HG02571 (cell line): Measurements from ENCODE around the gene ZNF414.
"Not testable (repeated sequence)": the region's sequence is repeated elsewhere in the genome, so short reads cannot be mapped to it uniquely, and the experiment has no call there.

ENCODE experiments used
- ATAC-seq: cut with Tn5 transposase; IDR thresholded peaks from one replicate; pipeline ENCODE4 v1.9.1; 2021; ENCODE audit warnings: mild to moderate bottlenecking, moderate library complexity; ENCODE audit not compliant: unreplicated experiment

Gene ZNF414

DNA sequence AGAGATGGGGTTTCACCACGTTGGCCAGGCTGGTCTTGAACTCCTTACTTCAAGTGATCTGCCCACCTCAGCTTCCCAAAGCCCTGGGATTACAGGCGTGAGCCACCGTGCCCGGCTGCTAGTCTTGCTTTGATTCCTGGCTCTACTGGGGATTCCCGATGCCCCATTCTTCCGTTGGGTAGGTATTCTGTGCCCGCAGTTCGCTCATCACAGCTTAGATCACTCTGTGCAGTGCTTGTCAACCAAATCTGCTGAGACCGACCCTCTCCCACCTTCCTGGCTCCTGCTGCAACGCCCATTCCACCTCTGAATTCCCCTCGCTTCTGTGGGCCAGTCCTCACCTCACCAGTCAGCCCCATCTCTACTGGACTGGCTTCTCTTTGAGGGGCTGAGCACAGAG, 4.6 kb upstream of the ZNF414 start:
- ATAC-seq: no peak

DNA sequence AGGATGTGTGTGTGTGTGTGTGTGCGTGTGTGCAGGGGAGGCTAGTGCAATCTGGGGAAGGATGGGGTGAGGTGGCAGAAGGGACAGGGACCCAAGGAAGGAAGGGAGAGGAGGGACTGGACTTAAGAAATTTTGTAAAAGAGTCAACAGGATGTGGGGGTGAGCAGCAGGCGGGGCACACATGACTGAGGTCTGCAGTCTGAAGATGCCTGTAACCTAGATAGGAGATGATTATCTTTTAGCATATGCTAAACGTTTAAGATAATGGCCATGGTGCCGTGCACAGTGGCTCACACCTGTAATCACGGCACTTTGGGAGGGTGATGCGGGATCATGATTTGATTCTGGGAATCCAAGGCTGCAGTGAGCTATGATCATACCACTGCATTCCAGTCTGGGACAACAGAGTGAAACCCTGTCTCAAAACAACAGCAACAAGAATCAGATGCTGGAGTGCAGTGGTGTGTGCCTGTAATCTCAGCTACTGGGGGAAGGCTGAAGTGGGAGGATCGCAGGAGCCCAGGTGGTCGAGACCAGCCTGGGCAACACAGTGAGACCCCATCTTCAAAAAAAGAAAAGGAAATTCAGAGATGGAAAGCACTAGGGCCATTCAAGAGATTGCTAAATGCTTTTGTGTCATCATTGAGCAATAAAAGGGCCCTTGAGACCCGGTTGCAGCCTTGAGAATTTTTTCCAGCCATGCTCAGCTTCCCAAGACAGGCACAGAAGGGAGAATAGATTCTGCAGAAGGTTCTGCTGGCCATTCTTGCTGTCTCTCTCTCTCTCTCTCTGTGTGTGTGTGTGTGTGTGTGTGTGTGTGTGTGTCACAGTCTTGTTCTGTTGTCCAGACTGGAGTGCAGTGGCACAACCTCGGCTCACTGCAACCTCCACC, 3.8 kb upstream of the ZNF414 start:
- no peak for ATAC-seq

DNA sequence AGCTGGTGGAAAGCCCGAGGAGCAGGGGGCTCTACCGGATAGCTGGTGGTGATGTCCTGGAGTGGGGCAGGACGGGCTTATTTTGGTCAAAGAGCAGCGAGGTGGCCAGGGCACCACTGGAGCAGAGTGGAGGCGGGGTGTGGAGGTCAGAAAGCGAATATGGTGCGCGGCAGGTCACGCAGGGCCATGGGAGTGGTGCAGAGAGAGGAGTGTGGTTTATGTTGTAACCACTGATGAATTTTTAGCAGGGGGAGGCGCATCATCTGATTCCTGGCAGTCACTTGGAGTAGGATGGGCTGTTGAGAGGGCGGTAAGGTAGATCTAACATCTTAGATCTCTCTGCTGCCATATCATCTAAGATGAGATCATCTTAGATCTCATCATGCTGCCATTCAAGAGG, 1.4 kb upstream of the ZNF414 start:
- no peak for ATAC-seq

DNA sequence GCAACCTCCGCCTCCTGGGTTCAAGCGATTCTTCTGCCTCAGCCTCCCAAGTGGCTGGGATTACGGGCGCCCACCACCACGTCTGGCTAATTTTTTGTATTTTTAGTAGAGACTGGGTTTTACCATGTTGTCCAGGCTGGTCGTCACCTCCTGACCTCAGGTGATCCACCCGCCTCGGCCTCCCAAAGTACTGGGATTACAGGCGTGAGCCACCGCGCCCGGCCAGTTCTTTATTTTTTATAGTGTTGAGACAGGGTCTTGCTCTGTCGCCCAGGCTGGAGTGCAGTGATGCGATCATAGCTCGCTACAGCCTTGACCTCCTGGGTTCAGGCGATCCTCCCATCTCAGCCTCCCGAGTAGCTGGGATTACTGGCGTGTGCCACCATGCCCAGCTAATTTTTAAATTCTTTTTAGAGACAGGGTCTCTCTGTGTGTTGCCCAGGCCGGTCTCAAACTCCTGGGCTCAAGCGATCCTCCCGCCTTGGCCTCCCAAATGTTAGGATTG, 590 bp upstream of the ZNF414 start:
- not testable (repeated sequence) for ATAC-seq

DNA sequence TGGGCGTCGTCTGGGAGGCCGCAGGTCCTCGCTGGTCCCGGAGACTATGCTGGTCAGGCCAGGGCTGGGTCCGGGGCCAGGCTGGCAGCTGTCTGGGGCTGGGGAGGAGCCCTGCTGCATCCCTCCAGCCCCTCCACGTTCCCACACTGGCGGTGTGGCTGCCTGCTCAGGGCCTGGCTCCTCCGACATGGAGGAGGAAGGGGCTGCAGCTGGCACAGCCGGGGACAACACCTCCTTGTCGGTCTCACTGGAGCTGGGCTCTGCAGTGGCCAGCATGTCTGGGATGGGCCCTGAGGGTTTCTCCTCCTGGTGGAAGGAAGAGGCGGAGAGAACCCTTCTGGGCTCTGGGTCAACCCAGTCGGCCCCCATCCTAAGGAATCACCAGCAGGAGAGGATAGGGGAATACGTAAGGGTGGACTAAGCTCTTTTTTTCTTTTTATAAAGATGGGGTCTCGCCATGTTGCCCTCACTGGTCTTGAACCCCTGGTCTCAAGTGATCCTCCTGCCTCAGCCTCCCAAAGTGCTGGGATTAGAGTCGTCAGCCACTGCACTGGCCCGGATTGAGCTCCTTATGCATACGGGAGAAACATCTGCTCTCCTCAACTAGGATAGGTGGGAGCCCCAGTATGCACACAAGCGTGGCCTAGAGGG, 806 bp downstream of the ZNF414 start:
- no peak for ATAC-seq

DNA sequence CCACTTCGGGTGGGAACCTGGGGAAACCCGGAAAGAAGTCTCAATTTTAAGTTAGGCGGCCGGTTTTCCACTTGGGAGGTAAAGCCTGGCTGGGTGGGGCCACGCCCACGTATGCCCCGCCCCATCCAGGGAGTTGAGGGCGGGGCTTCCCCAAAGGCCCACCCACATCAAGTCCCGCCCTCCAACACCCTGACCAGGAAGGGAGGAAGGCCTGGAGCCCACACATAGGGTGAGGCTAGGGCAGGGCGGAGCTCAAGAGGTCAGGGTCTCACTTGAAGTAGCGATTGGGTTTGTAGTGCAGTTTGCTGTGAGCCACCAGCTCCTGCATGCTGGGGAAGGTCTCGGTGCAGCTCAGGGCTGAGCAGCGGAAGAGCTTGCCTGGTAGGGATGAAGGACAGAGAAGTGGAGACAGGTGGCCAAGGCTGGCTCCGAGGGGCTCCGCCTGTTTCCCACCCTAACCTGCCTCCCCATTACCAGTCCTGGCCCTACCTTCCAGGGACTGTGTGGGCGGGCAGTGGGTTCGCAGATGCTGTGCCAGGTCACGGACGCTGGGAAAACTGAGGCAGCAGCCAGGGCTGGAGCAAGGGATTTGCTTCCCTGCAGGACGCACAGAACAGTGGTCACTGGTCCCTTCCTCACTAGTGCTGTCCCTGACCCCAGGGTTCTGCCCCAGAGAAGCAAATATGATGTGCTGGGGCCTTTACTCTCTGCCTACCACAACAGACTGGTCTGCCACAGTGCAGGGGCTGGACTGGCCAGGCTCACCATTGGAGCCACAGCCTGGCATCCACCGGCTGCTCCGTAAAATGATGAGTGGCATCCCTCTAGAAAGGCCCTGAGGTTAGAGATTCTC, 1.6 kb downstream of the ZNF414 start:
- no peak for ATAC-seq

DNA sequence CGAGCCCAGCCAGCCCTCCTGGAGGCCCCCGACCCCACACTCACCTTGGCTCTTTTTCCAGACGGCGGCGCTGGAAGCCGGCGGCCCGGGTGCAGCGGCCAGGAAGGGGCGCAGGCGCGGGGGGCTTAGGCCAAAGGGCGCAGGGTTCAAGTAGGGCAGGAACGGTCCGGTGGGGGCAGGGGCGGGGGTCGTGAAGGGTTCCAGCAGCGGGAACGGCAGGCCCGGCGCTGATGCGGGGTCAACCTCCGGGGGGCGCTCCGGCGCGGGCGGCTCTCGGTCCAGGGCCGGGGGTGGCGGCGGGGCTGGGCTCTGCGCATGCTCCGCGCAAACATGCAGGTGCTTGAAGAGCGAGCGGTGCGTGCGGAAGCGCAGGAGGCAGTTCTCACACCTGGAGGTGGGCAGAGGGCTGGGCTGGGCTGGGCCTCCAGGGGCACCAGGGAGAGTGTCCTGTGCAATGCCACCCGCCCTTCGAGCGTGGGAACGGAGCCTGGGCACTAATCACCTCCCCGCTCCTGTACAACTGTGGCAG, 2.3 kb downstream of the ZNF414 start:
- ATAC-seq: no peak

DNA sequence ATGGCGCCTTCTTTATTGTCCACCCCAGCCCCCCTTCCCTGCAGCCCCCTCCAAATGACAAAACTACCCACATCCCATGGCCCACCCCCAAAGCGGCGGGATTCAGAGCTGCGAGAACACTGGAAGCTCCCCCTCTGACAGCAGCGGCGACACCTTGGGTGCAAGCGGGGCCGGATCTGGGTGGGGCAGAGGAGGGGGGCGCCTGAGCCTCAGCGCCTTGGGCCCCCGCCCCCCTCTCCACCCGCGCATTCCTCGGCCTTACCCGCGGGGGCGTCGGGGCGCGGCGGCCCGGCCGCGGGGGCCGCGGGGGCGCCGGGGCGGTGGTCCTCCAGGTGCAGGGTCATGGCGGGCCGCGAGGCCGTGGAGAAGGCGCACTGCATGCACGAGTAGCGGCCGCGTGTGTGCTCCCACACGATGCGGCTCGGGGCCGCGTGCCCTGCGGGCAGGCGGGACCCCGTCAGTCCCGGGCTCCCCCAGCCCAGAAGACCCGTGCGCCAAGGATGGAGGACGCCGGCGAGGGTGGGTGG, 3.3 kb downstream of the ZNF414 start:
- ATAC-seq: no peak

DNA sequence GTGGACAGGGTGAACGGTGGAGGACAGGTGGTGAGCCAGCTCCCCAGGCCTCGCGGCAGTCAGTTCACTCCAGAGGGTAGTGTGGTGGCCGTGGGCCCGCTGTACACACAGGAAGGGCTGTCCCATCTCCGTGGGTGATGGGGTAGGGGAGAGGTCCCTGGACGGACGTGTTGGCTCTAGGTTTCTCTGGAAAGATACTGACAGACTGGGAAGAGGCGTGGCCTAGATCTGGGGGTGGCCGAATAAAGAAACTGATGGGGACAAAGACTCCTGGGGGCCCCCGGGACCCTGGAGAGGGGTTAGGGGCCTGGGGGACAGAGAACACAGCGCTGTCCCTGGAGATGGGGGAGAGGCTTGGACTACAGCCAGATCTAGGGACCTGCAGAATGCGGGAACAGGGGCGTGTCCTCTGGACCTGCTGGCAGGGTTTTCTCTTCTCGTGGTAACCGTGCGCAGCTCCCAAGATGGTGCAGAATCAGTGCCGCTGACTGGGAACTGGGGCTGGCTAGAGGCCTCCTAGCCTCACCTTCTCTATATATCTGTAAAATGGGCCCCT, 7.5 kb downstream of the ZNF414 start:
- no peak for ATAC-seq

DNA sequence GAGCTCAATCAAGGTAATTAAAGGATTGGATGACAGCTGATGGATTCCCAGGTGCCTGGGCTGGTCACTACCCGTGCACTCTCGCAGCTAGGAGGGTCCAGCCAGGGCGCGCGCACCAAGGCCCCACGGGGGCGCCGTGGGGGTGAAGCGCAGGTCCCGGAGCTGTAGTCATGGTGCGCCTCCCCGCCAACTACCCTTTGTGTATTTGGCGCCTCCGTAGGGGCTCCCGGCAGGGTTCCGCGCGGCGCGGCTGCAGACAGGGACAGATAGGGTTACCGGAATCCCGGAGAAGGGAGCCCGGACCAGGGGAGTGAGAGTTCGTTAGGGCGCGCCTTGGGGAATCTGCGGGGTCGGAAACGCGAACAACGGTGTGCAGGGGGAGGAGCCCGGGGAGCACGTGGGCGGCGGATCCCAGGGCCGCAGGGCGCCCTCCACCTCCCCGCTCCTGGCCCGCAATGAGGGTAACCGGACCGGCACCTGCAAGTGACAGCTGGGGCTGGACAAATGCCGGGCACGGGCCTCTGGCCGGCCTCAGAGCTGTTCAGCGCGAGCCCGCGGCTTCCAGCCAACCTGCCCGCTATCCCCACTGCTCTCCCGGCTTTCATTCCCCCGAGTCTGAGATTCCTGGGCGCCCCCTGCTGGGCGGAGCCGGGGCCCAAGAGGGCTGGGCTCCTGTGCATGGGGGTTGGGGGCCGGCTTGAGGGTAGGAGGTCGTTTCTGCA, 8.1 kb downstream of the ZNF414 start:
- no peak for ATAC-seq

DNA sequence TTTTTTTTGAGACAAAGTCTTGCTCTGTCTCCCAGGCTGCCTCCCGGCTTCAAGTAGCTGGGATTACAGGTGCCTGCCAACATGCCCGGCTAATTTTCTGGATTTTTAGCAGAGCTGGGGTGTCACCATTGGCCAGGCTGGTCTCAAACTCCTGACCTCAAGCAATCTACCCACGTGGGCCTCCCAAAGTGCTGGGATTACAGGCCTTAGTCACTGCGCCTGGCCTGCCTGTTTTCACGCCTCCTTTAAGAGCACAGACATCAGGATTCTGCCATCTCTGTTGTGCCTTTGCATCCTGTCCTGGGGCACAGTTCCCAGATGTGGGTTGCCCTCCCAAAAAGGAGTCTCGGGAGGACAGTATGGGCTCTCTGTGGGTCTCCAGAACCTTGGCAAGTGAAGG, 9.0 kb downstream of the ZNF414 start:
- no peak for ATAC-seq

DNA sequence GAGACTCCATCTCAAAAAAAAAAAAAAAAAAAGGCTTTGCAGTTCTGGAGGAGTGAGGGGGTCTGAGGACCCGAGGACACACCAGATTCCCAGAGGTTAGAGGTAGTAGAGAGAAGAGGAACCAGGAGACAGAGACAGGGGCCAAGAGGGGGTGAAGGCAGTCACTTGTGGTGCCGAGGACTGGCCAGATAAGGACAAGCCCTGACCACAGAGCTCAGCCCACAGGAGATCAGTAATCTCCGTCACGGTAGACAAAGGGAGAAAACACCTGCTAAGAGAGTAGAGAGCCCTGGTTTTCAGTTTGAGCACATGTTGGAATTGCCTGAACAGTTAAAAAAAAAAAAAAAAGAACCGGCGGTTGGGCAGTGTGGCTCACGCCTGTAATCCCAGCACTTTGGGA, 9.8 kb downstream of the ZNF414 start:
- no peak for ATAC-seq

DNA sequence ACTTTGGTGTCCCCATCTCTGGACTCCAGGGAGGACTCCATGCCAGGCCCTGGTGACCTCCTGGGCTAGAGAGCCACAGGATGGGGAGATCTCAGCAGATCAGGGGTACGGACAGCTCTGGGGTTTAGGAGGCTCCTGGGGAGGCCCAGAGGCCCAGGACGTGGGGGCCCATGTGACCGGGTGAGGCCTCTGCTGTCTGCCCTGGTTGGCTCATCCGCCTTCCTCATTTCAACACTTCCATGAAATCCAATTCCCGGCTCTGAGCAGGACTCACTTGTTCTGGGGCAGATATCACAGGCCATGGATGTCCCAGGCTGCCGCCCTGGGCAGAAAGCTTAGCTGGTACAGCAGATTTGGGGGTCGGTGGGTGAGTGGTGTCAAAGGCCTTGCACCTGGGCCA, 10.5 kb downstream of the ZNF414 start:
- ATAC-seq: no peak

DNA sequence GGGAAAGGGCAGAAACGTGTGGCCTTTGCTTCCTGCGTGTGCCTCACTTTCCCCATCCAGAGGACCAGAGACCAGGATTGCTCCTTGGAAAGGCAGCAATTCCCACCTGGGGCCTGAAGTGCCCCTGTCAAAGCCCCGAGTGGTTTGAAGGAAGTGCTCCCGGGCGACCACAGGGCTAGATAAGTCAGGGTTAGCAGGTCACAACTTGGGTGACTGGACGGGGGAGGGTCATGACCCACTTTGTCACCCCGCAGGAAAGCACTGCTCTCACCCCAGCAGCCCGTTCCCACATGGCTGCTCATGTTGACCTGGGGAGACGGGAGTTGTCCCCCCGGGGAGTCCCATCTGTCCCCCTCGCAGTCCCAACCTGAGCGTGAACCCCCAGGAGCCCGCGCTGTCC, 12.0 kb downstream of the ZNF414 start:
- ATAC-seq: no peak

DNA sequence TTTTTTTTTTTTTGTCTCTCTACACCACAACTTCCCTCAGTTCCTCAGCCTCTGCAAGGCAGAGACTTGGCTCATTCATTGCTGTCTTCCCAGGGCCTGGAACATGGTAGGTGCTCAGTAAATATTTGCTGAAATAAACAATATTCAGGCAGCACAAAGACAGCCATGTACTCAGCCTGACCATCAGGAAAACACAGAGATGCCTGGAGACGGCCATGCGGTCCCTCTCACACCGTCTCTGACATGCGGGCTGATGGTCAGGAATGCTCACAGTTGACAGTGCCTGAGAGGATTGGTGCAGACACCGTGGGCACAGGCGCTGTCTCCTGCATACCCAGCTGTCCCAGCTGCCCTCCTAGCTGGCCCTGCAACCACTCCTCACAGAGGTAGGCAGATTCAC, 12.5 kb downstream of the ZNF414 start:
- no peak for ATAC-seq

DNA sequence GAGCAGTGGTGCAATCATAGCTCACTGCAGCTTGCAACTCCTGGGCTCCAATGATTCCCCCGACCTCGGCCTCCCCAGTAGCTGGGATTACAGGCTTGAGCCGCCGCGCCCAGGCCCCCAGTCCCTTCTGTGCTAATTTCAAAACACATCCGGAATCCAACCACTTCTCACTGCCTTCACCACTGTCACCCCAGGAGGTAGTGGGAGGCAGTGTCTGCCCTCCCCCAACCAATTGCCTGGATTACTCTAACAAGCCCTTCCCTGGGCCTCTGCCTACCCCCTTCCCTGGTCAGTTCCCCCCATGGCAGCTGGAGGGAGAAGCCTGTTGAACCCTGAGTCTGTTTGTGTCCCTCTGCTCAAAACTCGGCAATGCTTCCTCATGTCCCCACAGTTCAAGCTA, 13.8 kb downstream of the ZNF414 start:
- no peak for ATAC-seq

DNA sequence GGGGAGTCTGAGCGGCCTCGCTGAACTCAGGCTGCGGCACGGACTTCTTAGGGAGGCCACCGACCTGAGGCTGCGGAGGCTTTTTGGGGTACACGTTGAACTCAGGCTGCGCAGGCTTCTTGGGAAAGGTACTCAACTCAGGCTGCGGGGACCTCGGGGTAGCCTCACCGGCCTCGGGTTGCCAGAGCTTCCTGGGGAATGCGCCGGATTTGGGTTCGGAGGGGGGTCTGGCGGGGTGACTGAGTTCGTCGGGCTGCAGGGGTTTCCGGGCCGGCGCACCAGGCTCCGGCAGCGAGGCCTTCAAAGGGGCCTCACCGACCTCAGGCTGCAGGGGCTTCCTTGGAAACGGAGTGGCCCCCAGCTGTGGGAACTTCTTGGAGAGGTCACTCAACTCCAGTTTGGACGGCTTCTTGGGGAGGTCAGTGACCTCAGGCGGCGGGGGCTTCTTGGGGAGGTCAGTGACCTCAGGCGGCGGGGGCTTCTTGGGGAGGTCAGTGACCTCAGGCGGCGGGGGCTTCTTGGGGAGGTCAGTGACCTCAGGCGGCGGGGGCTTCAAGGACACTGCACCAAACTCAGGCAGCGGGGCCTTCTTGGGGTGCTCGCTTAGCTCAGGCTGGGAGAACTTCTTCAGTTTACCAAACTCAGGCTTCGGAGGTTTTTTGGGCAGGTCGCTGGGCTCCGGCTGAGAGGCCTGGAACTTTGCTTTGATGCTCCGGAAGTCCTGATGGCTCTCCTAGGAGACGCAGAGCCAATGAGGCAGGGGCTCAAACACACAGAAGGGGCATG, 14.7 kb downstream of the ZNF414 start:
- ATAC-seq: no peak

DNA sequence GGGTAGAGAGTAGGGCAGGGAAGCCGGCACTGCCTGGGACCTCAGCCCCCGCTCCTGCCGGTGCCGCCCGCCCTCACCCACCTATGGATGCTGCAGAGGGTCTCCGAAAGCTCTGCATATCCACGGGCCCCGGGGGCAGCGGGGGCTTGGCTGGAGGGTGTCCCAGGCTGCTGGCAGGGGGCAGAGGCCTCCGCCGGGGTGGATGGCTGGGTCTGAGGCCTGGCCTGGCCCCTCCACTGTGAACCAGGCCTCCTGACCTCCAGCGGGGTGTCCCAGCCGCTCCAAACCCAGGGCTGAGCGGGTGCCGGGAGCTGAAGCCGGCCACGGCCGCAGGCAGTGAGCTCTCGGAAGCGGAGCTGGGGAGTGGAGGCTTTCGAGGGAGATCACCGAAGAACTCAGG, 15.7 kb downstream of the ZNF414 start:
- no peak for ATAC-seq

DNA sequence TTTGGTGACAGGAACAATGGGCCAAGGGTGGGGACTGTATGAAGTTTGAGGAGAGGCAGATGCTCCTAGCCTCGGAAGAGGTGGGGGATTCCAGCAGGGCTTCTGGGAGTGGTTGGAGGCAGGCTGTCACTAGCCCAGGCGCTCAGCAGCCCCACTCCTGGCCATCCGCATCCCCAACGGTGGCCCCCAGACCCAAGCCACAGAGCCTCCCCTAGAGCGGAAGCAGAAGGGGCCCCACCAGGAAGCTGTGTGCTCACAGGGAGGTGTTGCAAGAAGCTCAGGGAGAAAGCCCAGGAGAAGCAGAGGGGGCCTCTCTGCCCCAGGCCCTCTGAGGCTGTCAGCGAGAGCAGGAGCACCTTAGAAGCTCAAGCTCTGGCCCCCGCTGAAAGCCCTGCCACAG, 19.8 kb downstream of the ZNF414 start:
- ATAC-seq: no peak
